ENCODE results near the gene BRD8.

BRD8 gene

GRCh38 chr5:138115254-138115653 is 63.2 kb downstream of the BRD8 start:
- DNase-seq (ENCODE audit: low read depth) = no peak
- H3K4me3 ChIP-seq (ENCODE audit: low read depth, low read length) = no peak overlapping the region
- TF ChIP-seq CTCF (IDR thresholded peaks at IDR 0.05; ENCODE audit: low read depth, low read length, missing control alignments) = no peak

GRCh38 chr5:138111937-138112336 is 66.5 kb downstream of the BRD8 start:
- DNase-seq (ENCODE audit: low read depth) = no peak
- no peak overlapping the region for H3K4me3 ChIP-seq (ENCODE audit: low read depth, low read length)
- no peak for TF ChIP-seq CTCF (IDR thresholded peaks at IDR 0.05; ENCODE audit: low read depth, low read length, missing control alignments)

GRCh38 chr5:138111181-138111580 is 67.2 kb downstream of the BRD8 start:
- DNase-seq (ENCODE audit: low read depth) = no peak
- no peak for TF ChIP-seq CTCF (IDR thresholded peaks at IDR 0.05; ENCODE audit: low read depth, low read length, missing control alignments)
- H3K4me3 ChIP-seq (ENCODE audit: low read depth, low read length) = no peak overlapping the region

- DNase-seq (ENCODE audit: low read depth) = no peak
- no peak for TF ChIP-seq CTCF (IDR thresholded peaks at IDR 0.05; ENCODE audit: low read depth, low read length, missing control alignments)
Observed at GRCh38 chr5:138110266-138110963, 68.0 kb downstream of the BRD8 start.

GRCh38 chr5:138109463-138110265 is 68.8 kb downstream of the BRD8 start:
- TF ChIP-seq CTCF (IDR thresholded peaks at IDR 0.05; ENCODE audit: low read depth, low read length, missing control alignments) = no peak
- DNase-seq (ENCODE audit: low read depth) = no peak

More at GRCh38 chr5:138110266-138110963, 68.0 kb downstream of the BRD8 start:
- no peak overlapping the region for H3K4me3 ChIP-seq (ENCODE audit: low read depth, low read length)

GRCh38 chr5:138107213-138107612 is 71.2 kb downstream of the BRD8 start:
- no peak for TF ChIP-seq CTCF (IDR thresholded peaks at IDR 0.05; ENCODE audit: low read depth, low read length, missing control alignments)
- no peak overlapping the region for H3K4me3 ChIP-seq (ENCODE audit: low read depth, low read length)
- no peak for DNase-seq (ENCODE audit: low read depth)

More at GRCh38 chr5:138109463-138110265, 68.8 kb downstream of the BRD8 start:
- H3K4me3 ChIP-seq (ENCODE audit: low read depth, low read length) = no peak overlapping the region

Measured in GM12864 (cell line).